ENCODE results near the gene FMN2. TPM values are rescaled to one million over a fixed set of nuclear protein-coding genes. Genes with fewer than 3 reads are reported as not detected.

Gene FMN2
- total RNA-seq, 1 donor from 2014 or later = under 0.01 TPM

GRCh38 chr1:240426051-240426450 is 334.4 kb downstream of the FMN2 start:
- TF ChIP-seq CTCF (IDR thresholded peaks at IDR 0.05; ENCODE audit: insufficient read depth, low read length, severe bottlenecking) = no peak
- no peak overlapping the region for H3K4me3 ChIP-seq (ENCODE audit: low read depth, low read length)
- DNase-seq (ENCODE audit: low read depth) = no peak
- H3K27me3 ChIP-seq (ENCODE audit: control insufficient read depth, insufficient read depth, low read length) = no peaks in the 10 kb centered on the region
- no peak for FAIRE-seq
- H3K36me3 ChIP-seq (ENCODE audit: control insufficient read depth, insufficient read depth, low read length) = no peaks in the 10 kb centered on the region

- no peak for TF ChIP-seq CTCF (IDR thresholded peaks at IDR 0.05; ENCODE audit: insufficient read depth, low read length, severe bottlenecking)
- FAIRE-seq = peak; percentile 58
- no peaks in the 10 kb centered on the region for H3K36me3 ChIP-seq (ENCODE audit: control insufficient read depth, insufficient read depth, low read length)
- H3K27me3 ChIP-seq (ENCODE audit: control insufficient read depth, insufficient read depth, low read length) = no peaks in the 10 kb centered on the region
- peak; percentile 93 for DNase-seq (ENCODE audit: low read depth)
- H3K4me3 ChIP-seq (ENCODE audit: low read depth, low read length) = no peak overlapping the region
Observed at GRCh38 chr1:240435996-240436566, 344.4 kb downstream of the FMN2 start.

- Histone ChIP-seq H3K27me3 (ENCODE audit: control insufficient read depth, insufficient read depth, low read length) (no peaks in the 10 kb centered on the region), H3K4me3 (ENCODE audit: low read depth, low read length) (no peak overlapping the region), H3K36me3 (ENCODE audit: control insufficient read depth, insufficient read depth, low read length) (no peaks in the 10 kb centered on the region)
- no peak for TF ChIP-seq CTCF (IDR thresholded peaks at IDR 0.05; ENCODE audit: insufficient read depth, low read length, severe bottlenecking)
- DNase-seq (ENCODE audit: low read depth) = no peak
- no peak for FAIRE-seq
Observed at GRCh38 chr1:240441669-240442068, 350.0 kb downstream of the FMN2 start.

GRCh38 chr1:240445369-240445768 is 353.7 kb downstream of the FMN2 start:
- H3K27me3 ChIP-seq (ENCODE audit: control insufficient read depth, insufficient read depth, low read length) = no peaks in the 10 kb centered on the region
- TF ChIP-seq CTCF (IDR thresholded peaks at IDR 0.05; ENCODE audit: insufficient read depth, low read length, severe bottlenecking) = no peak
- no peaks in the 10 kb centered on the region for H3K36me3 ChIP-seq (ENCODE audit: control insufficient read depth, insufficient read depth, low read length)
- no peak for FAIRE-seq
- no peak for DNase-seq (ENCODE audit: low read depth)
- no peak overlapping the region for H3K4me3 ChIP-seq (ENCODE audit: low read depth, low read length)

GRCh38 chr1:240455228-240455821 is 363.6 kb downstream of the FMN2 start:
- no peak for FAIRE-seq
- peak; percentile 12 for DNase-seq (ENCODE audit: low read depth)
- peak; percentile 47 for TF ChIP-seq CTCF (IDR thresholded peaks at IDR 0.05; ENCODE audit: insufficient read depth, low read length, severe bottlenecking)
- Histone ChIP-seq H3K36me3 (ENCODE audit: control insufficient read depth, insufficient read depth, low read length) (no peaks in the 10 kb centered on the region), H3K4me3 (ENCODE audit: low read depth, low read length) (no peak overlapping the region), H3K27me3 (ENCODE audit: control insufficient read depth, insufficient read depth, low read length) (no peaks in the 10 kb centered on the region)

GRCh38 chr1:240457203-240457602 is 365.5 kb downstream of the FMN2 start:
- no peak for TF ChIP-seq CTCF (IDR thresholded peaks at IDR 0.05; ENCODE audit: insufficient read depth, low read length, severe bottlenecking)
- peak; percentile 23 for FAIRE-seq
- H3K27me3 ChIP-seq (ENCODE audit: control insufficient read depth, insufficient read depth, low read length) = no peaks in the 10 kb centered on the region
- no peak for DNase-seq (ENCODE audit: low read depth)
- H3K36me3 ChIP-seq (ENCODE audit: control insufficient read depth, insufficient read depth, low read length) = no peaks in the 10 kb centered on the region
- no peak overlapping the region for H3K4me3 ChIP-seq (ENCODE audit: low read depth, low read length)

Measured in bronchial epithelial cell (primary cell).